ENCODE data around the gene PARD3.

- TF ChIP-seq POLR2AphosphoS5 (IDR thresholded peaks at IDR 0.05), result no peak
- TF ChIP-seq POLR2A (IDR thresholded peaks at IDR 0.05), result no peak
- no peak for TF ChIP-seq CTCF (IDR thresholded peaks at IDR 0.05)
Measured at GRCh38 chr10:34190580-34190979, 624.5 kb downstream of the PARD3 start.
